SKM-1 treated with dmso at 0.1 percent for 144 hours (cell line): Measurements from ENCODE around the gene CYLD.

Experiments
- DNase-seq: peaks from one replicate; lab custom pipeline; 2025; ENCODE audit not compliant: unreplicated experiment; lab: John Stamatoyannopoulos, UW

CYLD gene

DNA sequence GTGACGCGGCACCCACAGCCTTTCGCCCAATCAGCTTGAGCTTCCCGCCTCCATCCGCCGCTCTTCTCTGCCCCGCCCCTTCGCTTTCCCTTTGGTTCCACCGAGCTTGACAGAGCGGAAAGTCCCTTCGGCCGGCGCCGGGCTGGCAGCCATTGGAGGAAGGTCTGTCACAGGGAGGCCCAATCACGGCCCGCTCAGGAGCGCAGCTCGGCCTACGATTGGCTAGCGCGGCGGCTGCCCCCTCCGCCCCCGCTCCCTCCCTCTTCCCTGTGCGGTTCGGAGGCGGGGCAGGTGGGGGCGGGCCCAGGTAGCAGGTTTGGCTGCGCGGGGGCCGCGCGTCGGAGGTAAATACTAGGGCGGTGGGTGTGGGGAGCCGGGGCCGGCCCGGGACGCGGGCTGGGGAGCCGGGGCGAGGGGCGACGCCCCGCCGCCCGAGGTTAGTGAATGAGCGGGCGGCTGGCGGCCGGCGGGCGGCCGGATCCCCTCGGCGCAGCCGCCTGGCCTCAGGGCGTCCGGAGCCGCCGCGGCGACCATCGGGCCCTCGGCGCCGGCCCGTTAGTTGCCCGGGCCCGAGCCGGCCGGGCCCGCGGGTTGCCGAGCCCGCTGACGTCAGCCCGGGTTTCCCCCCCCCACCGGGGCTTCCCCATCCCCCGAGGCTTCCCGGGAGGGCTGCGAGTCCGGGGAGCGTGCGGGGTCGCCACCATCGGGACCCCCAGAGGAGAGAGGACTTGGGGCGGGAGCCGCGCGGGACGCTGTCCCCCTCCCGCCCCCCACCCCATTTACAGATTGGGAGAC lies at the start of gene CYLD:
Gene CYLD (plus strand): TSS at position 306 of the 795 bp plus-strand sequence. CDS start 7,613 bp downstream, outside the sequence.
- DNase-seq: peak; percentile 99

- DNase-seq: no peak
Observed at GRCh38 chr16:50692644-50692998, 49.3 kb upstream of the CYLD start.

- DNase-seq: no peak
Observed at GRCh38 chr16:50692999-50693781, 48.7 kb upstream of the CYLD start, which contains the start of gene NOD2. NOD2 (plus strand) TSS chr16:50693606; CDS start chr16:50699496, 5,890 bp downstream.

- no peak for DNase-seq
Observed at GRCh38 chr16:50694206-50694605, 47.7 kb upstream of the CYLD start.

DNA sequence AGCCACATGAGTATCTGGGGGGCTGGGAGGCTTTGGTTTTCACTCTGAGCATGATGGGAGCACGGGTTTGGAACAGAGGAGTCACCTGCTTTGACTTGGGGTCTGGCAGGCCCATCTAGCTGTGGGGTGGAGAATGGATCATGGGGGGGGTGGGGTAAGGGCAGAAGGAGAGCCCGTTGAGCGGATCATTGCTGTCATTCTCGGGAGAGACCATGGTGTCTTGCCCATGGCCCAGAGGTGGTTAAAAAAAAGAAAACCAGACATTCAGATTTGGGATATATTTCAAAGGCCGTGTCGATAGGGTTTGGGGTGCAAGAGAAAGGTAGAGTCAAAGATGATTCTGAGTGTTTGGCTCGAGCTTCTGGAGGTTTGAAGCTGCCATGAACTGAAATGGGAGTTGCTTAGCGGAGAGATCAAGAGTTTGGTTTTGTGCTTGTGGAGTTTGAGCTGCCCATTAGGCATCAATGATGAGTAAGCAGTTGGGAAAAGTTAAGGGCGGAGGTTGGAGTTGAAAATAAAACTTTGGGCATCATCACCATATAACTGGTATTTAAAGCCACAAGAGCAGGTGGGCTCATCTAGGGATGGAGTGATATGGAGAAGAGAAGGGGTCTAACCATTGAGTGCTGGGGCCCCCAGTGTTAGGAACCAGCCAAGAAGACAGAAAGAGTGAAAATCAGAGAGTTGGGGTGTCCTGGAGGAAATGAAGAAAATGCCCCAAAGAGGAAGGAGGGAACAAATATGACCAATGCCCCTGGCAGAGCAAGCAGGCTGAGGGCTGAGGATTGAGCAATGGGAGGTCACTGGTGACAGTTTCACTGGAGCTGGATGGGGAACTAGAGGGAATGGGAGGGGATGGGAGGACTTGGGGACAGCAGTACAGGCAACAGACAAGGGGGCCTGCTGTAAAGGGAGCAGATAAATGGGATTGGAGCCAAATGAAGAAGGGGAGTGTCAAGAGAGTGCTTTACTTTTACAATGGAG lies 46.6 kb upstream of the CYLD start:
- peak; percentile 62 for DNase-seq

DNA sequence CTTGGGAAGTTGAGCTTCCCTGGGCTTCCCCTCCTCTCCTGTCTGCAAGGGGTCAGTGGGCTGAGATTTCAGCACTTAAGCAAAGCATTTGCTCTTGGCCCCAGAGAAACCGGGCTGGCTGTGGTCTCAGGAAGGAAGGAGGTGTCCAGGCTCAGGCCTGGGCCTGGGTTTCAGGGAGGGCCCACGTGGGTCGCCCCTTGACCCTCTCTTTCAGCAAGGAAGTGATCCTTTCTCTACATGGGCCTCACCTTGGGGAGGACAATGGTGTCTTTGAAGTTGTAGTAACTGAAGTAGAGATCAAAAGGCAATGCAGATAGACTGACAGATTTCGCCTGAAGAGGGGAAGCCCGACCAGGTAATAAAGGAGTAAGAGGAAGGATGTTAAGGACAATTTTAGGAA lies 45.8 kb upstream of the CYLD start:
- DNase-seq: no peak

DNA sequence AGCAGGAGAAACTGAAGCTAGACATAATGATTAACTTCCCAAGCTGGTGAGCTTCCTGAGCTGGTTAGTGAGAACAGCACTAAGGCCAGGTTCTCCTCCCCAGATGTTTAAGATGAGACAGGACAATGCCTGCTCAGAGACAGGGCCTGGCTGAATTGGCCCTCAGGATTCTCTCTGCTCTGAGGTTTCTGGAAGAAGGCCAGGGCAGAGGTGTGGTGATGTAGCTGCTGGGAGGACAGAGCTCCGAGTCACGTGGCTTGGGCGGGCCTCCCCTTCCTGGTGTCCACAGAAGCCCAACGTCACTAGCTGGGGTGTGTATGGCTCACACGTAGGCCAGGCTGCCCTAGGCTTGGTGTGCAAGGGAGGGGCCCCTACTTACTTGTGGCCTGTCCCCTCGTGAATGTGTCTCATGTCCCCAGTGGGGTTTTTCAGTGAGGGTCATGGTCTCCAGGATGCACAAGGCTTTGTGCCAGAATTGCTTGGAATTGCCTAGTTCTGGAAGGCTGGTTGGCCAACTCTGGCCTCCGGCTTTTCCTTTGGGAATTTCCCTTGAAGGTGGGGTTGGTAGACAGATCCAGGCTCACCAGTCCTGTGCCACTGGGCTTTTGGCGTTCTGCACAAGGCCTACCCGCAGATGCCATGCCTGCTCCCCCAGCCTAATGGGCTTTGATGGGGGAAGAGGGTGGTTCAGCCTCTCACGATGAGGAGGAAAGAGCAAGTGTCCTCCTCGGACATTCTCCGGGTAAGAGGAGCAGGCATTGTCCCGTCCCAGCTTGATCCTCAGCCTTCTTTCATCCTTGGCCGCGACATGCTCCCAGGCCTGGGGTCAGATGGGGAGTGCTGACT lies 45.1 kb upstream of the CYLD start:
- peak; percentile 62 for DNase-seq

GRCh38 chr16:50697421-50697715 lies 44.5 kb upstream of the CYLD start:
- no peak for DNase-seq

DNA sequence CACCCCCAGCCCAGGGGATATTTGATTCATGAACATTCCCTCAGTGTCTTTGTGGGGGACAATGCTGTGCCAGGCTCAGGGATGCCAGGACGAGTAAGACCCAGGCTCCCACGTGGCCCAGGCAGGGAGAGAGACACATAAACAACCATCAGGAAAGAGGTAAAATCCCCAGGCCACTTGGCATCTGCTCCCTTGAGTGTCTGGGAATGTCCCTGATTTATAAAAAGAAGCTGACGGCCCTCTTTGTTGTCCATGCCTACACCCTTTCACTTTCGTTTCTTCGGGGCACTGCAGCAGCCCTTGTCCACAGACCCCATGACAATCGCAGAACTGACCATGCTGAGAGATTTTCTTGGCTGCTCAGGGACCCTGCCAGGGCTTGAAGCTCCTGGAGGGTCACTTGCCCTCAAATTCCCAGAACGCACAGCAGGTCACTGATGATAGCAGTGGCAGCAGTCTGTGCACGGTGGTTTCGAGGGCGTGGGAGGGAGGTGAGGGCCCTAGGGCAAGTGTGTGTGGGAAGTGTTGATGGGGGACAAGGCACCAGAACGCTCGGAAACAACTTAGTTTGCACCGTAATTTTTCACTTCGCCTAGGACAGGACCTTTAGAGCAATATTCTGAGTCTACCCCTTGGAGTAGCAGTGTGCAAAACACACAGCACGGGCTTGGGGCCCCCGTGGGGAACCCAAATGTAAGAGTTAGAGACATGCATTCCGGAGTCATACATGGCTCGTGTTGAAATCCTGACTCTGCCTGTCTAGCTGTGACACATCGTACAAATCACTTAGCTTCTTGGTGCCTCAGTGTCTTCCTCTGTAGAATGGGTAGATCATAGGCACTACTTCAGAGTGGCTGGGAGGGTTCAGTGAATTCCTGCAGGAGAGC lies 43.8 kb upstream of the CYLD start:
- DNase-seq: no peak

DNA sequence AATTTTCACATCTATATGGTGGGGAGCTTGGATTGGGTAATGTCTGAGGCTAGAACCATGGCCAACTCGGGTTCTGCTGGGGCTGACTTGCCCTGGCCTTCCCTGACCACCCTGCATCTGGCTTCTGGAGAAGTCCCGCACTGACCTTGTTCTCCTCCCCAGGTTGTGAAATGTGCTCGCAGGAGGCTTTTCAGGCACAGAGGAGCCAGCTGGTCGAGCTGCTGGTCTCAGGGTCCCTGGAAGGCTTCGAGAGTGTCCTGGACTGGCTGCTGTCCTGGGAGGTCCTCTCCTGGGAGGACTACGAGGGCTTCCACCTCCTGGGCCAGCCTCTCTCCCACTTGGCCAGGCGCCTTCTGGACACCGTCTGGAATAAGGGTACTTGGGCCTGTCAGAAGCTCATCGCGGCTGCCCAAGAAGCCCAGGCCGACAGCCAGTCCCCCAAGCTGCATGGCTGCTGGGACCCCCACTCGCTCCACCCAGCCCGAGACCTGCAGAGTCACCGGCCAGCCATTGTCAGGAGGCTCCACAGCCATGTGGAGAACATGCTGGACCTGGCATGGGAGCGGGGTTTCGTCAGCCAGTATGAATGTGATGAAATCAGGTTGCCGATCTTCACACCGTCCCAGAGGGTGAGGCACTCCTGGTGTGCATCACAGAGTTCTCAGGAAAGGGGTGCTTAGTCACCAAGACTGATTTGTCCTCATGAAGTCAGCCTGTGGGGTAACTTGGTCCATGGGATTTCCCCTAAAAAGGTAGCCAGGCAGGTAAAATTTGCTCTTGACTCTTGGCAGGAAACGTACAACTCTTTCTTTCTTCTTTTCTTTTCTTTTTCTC lies 42.3 kb upstream of the CYLD start:
- DNase-seq: peak; percentile 38

GRCh38 chr16:50702725-50703124 lies 39.2 kb upstream of the CYLD start:
- DNase-seq: no peak

DNA sequence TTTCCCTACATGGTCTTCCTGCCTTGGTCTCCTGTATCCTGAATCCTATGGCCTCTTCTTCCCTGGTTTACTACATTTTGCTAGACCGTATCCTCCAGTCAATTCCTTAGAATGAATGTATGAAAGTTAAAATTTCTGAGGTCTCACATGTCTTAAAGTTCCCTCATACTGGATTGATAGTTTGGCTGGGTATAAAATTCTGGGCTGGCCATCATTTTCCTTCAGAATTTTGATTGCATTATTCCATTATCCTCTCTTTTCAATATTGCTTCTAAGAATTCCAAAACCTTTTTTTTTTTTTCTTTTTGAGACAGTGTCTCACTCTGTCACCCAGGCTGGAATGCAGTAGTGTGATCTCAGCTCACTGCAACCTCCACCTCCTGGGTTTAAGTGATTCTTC lies 37.6 kb upstream of the CYLD start:
- DNase-seq: no peak

- DNase-seq: no peak
Observed at GRCh38 chr16:50705436-50706110, 36.3 kb upstream of the CYLD start.

- no peak for DNase-seq
Observed at GRCh38 chr16:50706250-50706649, 35.6 kb upstream of the CYLD start.

GRCh38 chr16:50708373-50709060 lies 33.4 kb upstream of the CYLD start:
- no peak for DNase-seq

DNA sequence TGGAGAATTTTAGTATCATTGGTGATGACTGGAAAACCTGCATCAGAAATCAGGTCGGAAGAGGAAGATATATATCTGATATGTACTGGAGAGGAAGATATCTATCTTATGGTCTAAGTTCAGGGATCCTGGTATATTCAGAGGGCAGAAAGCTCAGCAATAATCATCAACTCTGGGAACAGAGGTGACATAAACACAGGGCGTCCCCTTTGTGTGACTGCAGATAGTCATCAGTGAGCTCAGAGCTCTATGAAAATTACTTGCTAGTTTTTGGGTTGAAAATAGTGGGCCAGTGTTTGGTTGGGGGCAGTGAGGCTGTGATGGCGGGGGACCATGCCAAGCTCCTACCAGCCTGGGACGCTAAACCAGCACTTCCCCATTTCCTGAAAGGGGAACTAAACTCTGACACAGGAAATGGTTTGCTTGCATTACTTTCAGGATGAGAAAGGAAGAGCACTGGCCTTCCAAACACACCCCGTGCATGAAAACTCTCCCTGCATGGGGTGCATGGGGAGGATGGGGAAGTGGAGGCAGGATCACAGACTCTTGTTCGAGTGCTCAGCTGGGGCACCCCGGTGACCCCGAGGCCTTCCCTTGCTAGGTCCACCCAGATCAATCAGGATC lies 32.7 kb upstream of the CYLD start:
- peak; percentile 87 for DNase-seq

- no peak for DNase-seq
Observed at GRCh38 chr16:50709980-50710379, 31.9 kb upstream of the CYLD start.
